ENCODE measurements around the gene RITA1. TPM values are rescaled to one million over a fixed set of nuclear protein-coding genes. Genes with fewer than 3 reads are reported as not detected.

Gene RITA1
- total and polyA plus RNA-seq, 2 experiments from 2014 or later, result 20.0 to 40.4 TPM

GRCh38 chr12:113197518-113198077, 12.1 kb downstream of the RITA1 start:
- Histone ChIP-seq H2AFZ (no peak overlapping the region), H3K27ac (ENCODE audit: low read depth) (no peak overlapping the region), H3K4me1 (ENCODE audit: insufficient read depth) (no peaks in the 10 kb centered on the region; the same call in 1 of the 2 replicates), H3K27me3 (ENCODE audit: insufficient read depth) (no peaks in the 10 kb centered on the region), H3F3A (replicated peaks; ENCODE audit: low read depth) (no peaks in the 10 kb centered on the region), H3K79me2 (replicated peaks; ENCODE audit: insufficient read depth) (no peaks in the 10 kb centered on the region), H3K4me3 (no peak overlapping the region), H4K20me1 (replicated peaks; ENCODE audit: insufficient read depth) (no peaks in the 10 kb centered on the region), H3K36me3 (ENCODE audit: insufficient read depth) (no peaks in the 10 kb centered on the region), H3K9me2 (ENCODE audit: insufficient read depth) (no peaks in the 10 kb centered on the region), H3K4me2 (no peak overlapping the region)
- no peaks in the 10 kb centered on the region for H3K9me3 Mint-ChIP-seq
- H3K4me3 Mint-ChIP-seq, result no peak overlapping the region
- H3K4me1 Mint-ChIP-seq, result peaks cover 4% of the 10 kb centered on the region; the same call in 1 of the 3 replicates
- H3K27ac Mint-ChIP-seq, result no peak overlapping the region
- TF ChIP-seq, protein P1, sequence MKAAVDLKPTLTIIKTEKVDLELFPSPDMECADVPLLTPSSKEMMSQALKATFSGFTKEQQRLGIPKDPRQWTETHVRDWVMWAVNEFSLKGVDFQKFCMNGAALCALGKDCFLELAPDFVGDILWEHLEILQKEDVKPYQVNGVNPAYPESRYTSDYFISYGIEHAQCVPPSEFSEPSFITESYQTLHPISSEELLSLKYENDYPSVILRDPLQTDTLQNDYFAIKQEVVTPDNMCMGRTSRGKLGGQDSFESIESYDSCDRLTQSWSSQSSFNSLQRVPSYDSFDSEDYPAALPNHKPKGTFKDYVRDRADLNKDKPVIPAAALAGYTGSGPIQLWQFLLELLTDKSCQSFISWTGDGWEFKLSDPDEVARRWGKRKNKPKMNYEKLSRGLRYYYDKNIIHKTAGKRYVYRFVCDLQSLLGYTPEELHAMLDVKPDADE (IDR thresholded peaks at IDR 0.05), result no peak
- TF ChIP-seq ZNF114 (CRISPR knock-in tag; IDR thresholded peaks at IDR 0.05), result no peak
- no peak for TF ChIP-seq EZH2 (IDR thresholded peaks at IDR 0.05; ENCODE audit: low read depth, unreplicated experiment)
- no peak for TF ChIP-seq CTCF (conservative IDR thresholded peaks at IDR 0.05; ENCODE audit: low read depth in 2 of 2)
- no peak for TF ChIP-seq CREB1 (CRISPR knock-in tag; IDR thresholded peaks at IDR 0.05; ENCODE audit: low read depth)
- TF ChIP-seq EZH2phosphoT487 (IDR thresholded peaks at IDR 0.05; ENCODE audit: unreplicated experiment), result no peak
- TF ChIP-seq POLR2AphosphoS5 (IDR thresholded peaks at IDR 0.05; ENCODE audit: low read depth), result no peak
- no peak for TF ChIP-seq NANOG (IDR thresholded peaks at IDR 0.05; ENCODE audit: borderline replicate concordance)
- TF ChIP-seq ZNF331 (CRISPR knock-in tag; IDR thresholded peaks at IDR 0.05; ENCODE audit: low read depth), result no peak
- TF ChIP-seq, protein P2, sequence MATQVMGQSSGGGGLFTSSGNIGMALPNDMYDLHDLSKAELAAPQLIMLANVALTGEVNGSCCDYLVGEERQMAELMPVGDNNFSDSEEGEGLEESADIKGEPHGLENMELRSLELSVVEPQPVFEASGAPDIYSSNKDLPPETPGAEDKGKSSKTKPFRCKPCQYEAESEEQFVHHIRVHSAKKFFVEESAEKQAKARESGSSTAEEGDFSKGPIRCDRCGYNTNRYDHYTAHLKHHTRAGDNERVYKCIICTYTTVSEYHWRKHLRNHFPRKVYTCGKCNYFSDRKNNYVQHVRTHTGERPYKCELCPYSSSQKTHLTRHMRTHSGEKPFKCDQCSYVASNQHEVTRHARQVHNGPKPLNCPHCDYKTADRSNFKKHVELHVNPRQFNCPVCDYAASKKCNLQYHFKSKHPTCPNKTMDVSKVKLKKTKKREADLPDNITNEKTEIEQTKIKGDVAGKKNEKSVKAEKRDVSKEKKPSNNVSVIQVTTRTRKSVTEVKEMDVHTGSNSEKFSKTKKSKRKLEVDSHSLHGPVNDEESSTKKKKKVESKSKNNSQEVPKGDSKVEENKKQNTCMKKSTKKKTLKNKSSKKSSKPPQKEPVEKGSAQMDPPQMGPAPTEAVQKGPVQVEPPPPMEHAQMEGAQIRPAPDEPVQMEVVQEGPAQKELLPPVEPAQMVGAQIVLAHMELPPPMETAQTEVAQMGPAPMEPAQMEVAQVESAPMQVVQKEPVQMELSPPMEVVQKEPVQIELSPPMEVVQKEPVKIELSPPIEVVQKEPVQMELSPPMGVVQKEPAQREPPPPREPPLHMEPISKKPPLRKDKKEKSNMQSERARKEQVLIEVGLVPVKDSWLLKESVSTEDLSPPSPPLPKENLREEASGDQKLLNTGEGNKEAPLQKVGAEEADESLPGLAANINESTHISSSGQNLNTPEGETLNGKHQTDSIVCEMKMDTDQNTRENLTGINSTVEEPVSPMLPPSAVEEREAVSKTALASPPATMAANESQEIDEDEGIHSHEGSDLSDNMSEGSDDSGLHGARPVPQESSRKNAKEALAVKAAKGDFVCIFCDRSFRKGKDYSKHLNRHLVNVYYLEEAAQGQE (IDR thresholded peaks at IDR 0.05; ENCODE audit: unreplicated experiment), result no peak
- no peak for TF ChIP-seq JUNB (IDR thresholded peaks at IDR 0.05; ENCODE audit: unreplicated experiment)
- TF ChIP-seq, protein P3, sequence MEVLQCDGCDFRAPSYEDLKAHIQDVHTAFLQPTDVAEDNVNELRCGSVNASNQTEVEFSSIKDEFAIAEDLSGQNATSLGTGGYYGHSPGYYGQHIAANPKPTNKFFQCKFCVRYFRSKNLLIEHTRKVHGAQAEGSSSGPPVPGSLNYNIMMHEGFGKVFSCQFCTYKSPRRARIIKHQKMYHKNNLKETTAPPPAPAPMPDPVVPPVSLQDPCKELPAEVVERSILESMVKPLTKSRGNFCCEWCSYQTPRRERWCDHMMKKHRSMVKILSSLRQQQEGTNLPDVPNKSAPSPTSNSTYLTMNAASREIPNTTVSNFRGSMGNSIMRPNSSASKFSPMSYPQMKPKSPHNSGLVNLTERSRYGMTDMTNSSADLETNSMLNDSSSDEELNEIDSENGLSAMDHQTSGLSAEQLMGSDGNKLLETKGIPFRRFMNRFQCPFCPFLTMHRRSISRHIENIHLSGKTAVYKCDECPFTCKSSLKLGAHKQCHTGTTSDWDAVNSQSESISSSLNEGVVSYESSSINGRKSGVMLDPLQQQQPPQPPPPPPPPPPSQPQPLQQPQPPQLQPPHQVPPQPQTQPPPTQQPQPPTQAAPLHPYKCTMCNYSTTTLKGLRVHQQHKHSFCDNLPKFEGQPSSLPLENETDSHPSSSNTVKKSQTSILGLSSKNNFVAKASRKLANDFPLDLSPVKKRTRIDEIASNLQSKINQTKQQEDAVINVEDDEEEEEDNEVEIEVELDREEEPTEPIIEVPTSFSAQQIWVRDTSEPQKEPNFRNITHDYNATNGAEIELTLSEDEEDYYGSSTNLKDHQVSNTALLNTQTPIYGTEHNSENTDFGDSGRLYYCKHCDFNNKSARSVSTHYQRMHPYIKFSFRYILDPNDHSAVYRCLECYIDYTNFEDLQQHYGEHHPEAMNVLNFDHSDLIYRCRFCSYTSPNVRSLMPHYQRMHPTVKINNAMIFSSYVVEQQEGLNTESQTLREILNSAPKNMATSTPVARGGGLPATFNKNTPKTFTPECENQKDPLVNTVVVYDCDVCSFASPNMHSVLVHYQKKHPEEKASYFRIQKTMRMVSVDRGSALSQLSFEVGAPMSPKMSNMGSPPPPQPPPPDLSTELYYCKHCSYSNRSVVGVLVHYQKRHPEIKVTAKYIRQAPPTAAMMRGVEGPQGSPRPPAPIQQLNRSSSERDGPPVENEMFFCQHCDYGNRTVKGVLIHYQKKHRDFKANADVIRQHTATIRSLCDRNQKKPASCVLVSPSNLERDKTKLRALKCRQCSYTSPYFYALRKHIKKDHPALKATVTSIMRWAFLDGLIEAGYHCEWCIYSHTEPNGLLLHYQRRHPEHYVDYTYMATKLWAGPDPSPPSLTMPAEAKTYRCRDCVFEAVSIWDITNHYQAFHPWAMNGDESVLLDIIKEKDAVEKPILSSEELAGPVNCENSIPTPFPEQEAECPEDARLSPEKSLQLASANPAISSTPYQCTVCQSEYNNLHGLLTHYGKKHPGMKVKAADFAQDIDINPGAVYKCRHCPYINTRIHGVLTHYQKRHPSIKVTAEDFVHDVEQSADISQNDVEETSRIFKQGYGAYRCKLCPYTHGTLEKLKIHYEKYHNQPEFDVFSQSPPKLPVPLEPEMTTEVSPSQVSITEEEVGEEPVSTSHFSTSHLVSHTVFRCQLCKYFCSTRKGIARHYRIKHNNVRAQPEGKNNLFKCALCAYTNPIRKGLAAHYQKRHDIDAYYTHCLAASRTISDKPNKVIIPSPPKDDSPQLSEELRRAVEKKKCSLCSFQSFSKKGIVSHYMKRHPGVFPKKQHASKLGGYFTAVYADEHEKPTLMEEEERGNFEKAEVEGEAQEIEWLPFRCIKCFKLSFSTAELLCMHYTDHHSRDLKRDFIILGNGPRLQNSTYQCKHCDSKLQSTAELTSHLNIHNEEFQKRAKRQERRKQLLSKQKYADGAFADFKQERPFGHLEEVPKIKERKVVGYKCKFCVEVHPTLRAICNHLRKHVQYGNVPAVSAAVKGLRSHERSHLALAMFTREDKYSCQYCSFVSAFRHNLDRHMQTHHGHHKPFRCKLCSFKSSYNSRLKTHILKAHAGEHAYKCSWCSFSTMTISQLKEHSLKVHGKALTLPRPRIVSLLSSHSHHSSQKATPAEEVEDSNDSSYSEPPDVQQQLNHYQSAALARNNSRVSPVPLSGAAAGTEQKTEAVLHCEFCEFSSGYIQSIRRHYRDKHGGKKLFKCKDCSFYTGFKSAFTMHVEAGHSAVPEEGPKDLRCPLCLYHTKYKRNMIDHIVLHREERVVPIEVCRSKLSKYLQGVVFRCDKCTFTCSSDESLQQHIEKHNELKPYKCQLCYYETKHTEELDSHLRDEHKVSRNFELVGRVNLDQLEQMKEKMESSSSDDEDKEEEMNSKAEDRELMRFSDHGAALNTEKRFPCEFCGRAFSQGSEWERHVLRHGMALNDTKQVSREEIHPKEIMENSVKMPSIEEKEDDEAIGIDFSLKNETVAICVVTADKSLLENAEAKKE (CRISPR knock-in tag; IDR thresholded peaks at IDR 0.05), result no peak
- TF ChIP-seq STAT1 (IDR thresholded peaks at IDR 0.05; ENCODE audit: unreplicated experiment), result no peak
- peaks cover 2% of the 10 kb centered on the region for H3K27me3 Mint-ChIP-seq (ENCODE audit: insufficient read depth, low read depth, poor library complexity)
- DNase-seq (ENCODE audit: low spot score), result no peak
- peaks cover 4% of the 10 kb centered on the region; the same call in 1 of the 3 replicates for H3K36me3 Mint-ChIP-seq (ENCODE audit: low read depth)
- ATAC-seq, result no peak
